Immature natural killer cell (primary cell): ENCODE data around the gene NFE2. TPM values are rescaled to one million over a fixed set of nuclear protein-coding genes. Genes with fewer than 3 reads are reported as not detected.

Experiments used
- DNase-seq, 3 donors: peaks; one replicate each; pipeline ENCODE4 v3.0.0; 2022; ENCODE audit warnings: mixed read lengths in 1 of 3
- H3K27ac Mint-ChIP-seq, 6 donors: one replicate each; pipeline ENCODE4 v1.8.0; 2020; ENCODE audit warnings: mixed read lengths in 6 of 6, mild to moderate bottlenecking in 5 of 6, inconsistent platforms in 4 of 6, moderate library complexity in 3 of 6
- H3K27me3 Mint-ChIP-seq, 3 donors: one replicate each; pipeline ENCODE4 v1.8.0; 2020 to 2021; ENCODE audit warnings: low read depth in 3 of 3, mild to moderate bottlenecking in 3 of 3, mixed read lengths in 3 of 3, moderate library complexity in 3 of 3, inconsistent platforms in 1 of 3
- H3K36me3 Mint-ChIP-seq, 3 donors: one replicate each; pipeline ENCODE4 v1.8.0; 2020; ENCODE audit warnings: mixed read lengths in 3 of 3, inconsistent platforms in 2 of 3, mild to moderate bottlenecking in 2 of 3
- H3K4me1 Mint-ChIP-seq, 2 donors: one replicate each; pipeline ENCODE4 v1.8.0; 2020; ENCODE audit warnings: inconsistent platforms in 2 of 2, mild to moderate bottlenecking in 2 of 2, mixed read lengths in 2 of 2, moderate library complexity in 1 of 2
- H3K4me3 Mint-ChIP-seq, 5 donors: one replicate each; pipeline ENCODE4 v1.8.0; 2020; ENCODE audit warnings: mild to moderate bottlenecking in 5 of 5, mixed read lengths in 5 of 5, inconsistent platforms in 3 of 5, moderate library complexity in 3 of 5
- H3K9me3 Mint-ChIP-seq, 6 donors: one replicate each; pipeline ENCODE4 v1.8.0; 2020; ENCODE audit warnings: mild to moderate bottlenecking in 6 of 6, mixed read lengths in 6 of 6, inconsistent platforms in 4 of 6, moderate library complexity in 3 of 6
- polyA plus RNA-seq, 3 donors: library from polyadenylated mRNA; unstranded; fragments of 300-500 nt; fragmentation: Illumina TruSeq; gene quantifications; one replicate each; pipeline ENCODE4 v1.2.3, GENCODE V29; 2021

NFE2 gene
- polyA plus RNA-seq, 3 donors from 2014 or later, result 1.6 to 3.6 (median 2.0) TPM

DNA sequence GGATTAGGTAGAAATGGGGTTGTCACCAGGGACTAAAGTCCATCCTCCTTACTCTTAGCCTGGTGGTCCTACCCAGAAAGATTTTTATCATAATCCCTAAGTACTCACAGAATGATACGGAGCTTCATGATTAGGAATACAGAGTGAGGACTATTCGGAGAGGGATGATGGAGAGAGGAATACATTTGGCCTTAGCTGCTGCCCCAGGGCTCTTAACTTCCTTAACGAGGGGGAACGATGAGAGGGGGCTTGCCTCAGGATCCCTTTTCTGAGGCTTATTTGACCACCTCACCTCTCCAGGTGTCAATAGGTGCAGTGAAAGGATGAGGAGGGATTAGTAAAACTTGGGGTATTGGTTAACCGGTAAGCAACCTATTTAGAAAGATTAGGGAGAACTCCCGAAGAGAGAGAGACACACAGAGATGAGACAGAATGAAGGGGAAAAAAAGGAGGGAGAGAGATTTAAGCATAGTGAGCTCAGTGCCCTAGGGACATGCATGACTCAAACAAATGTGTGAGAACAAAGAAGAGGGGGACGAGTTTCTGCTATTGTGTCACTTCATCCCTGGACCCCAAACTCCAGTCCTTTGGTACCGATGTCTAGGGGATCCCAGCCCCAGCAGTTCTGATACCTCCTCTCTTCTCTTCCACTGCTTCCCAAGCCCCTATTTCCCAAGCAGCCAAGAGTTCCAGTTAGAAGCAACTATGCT lies 1.1 kb downstream of the NFE2 start:
- Mint-ChIP-seq H3K4me3 (peak overlapping the region in 2 of 5 donors; percentile 11 to 29), H3K9me3 (no peaks in the 10 kb centered on the region), H3K27me3 (peaks cover 10 to 19% (median 16%) of the 10 kb centered on the region in 3 donors), H3K27ac (peak overlapping the region in 1 of 6 donors; percentile 42), H3K4me1 (peaks cover 40 to 53% of the 10 kb centered on the region in 2 donors), H3K36me3 (no peaks in the 10 kb centered on the region)
- DNase-seq, result no peak

DNA sequence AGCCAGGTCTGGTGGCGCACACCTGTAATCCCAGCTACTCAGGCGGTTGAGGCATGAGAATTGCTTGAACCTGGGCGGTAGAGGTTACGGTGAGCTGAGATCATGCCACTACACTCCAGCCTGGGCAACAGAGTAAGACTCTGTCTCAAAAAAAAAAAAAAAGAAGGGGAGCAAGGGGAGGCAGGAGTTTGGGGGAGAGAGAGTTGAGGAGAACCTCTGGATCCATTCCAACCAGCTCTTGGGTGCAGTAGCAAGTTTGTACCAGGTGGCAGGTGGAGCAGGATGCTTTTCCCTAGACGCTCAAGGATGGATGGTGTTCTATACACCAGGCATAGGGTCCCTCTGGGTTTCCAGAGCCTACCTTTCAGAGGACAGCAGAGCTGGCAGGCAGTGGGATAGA lies 1.9 kb downstream of the NFE2 start:
- no peaks in the 10 kb centered on the region for H3K36me3 Mint-ChIP-seq
- H3K4me3 Mint-ChIP-seq, result no peak overlapping the region
- no peaks in the 10 kb centered on the region for H3K9me3 Mint-ChIP-seq
- no peak for DNase-seq
- peaks cover 32 to 45% of the 10 kb centered on the region in 2 donors for H3K4me1 Mint-ChIP-seq
- H3K27me3 Mint-ChIP-seq, result peaks cover 10 to 19% (median 13%) of the 10 kb centered on the region in 3 donors
- H3K27ac Mint-ChIP-seq, result no peak overlapping the region

DNA sequence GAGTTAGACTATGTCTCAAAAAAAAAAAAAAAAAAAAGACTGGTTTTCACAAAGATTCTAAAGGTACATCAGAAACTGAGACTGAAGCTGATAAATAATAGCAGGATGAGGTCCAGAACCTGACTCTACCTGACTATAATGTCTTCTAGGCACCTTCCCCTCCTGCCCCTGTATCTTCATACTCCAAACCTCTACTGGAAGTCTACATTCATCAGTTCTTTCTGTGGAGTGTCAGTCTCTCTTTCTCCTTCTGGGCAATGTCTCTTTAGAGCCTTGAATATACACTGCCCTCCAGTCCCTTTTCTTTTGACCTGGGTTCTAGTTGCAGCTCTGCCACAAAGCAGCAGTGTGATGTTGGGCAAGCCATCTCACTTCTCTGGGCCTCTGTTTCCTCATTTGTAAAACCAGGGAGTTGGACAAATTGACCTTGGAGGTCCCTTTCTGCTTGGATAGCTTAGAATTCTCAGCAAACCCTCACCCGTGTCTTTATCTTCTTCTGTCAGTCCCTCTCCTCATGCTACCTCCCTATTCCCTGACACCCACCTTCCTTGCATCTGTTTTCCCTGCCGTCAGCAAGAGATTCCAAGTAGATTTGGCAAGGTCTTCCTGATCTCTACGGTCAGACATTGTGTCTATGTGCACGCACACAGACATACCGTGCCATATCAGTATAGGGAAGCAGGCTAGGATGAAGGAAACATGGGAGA lies 4.3 kb downstream of the NFE2 start:
- Mint-ChIP-seq H3K27ac (peak overlapping the region in 2 of 6 donors; percentile 6 to 13), H3K36me3 (no peaks in the 10 kb centered on the region), H3K9me3 (no peaks in the 10 kb centered on the region), H3K27me3 (peaks cover 8 to 16% (median 13%) of the 10 kb centered on the region in 3 donors), H3K4me1 (peaks cover 21 to 31% of the 10 kb centered on the region in 2 donors), H3K4me3 (no peak overlapping the region)
- no peak for DNase-seq

DNA sequence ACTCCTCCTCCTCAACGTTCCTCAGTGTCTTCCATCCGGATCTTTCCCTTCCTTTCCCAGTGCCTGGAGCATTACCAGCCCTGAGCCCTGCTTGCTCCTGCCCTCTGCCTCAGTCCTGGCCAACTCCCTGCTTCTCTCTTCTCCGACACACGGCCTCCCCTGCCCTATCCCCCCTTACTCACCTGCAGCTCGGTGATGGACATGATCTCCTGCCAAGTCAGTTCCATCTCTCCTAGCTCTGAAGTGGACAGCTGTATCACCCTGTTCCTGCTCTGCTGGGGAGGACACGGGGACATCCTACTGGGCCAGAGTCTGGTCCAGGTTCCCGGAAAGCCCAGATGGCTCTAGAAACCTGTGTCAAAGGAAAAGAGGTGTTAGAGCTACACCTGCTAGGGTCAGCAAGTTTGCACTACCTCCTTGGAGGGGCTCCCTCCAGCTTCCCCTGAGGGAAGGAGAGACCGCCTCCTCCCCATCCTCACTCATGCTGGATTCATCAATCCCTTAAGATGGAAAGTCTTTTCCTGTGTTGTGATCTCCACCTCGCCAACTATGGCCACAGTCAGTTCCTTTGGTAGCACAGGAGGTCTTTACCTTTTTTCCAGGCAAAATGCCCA lies 5.8 kb downstream of the NFE2 start:
- Mint-ChIP-seq H3K36me3 (no peaks in the 10 kb centered on the region), H3K4me3 (no peak overlapping the region)
- DNase-seq, result no peak

DNA sequence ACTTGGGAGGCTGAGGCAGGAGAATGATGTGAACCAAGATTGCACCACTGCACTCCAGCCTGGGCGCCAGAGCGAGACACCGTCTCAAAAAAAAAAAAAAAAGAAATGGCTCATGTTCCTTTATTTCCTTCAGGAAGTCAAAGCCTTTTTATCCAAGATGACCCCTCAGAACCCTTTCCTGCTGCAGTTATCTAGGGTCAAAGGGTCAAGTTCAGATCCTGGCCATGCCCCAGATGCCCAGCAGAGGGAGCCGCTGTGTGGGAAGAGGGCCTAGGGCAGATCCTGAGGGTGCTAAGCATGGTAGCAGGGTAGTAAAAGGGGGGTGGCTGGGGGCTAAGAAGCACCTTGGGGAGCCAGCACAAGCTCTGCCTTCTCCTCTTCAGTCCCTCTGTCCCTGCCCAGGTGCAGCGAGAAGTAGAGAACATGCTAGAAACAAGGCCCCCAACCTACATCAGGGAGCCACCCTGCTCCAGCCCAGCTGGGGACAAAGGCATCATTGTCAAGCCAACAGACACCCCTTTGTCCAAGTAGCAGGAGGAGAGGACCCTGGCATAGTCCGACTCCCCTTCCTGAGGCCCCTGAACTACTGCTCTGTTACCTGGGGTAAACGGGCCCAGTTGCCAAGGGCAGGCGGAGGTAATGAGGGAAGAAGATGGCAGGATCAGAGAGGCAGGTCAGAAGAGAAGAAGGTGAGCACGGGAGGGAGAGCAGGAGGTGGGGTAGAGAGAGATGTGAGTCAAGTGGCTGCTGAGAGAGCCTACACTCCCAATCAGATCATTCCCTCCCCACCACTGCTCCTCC lies 6.5 kb downstream of the NFE2 start:
- H3K27me3 Mint-ChIP-seq, result peaks cover 2 to 11% (median 6%) of the 10 kb centered on the region in 3 donors
- no peak overlapping the region for H3K4me3 Mint-ChIP-seq
- H3K4me1 Mint-ChIP-seq, result peaks cover 12 to 16% of the 10 kb centered on the region in 2 donors
- no peaks in the 10 kb centered on the region for H3K9me3 Mint-ChIP-seq
- peak; percentile 53 to 61 (median 58) for DNase-seq
- no peak overlapping the region for H3K27ac Mint-ChIP-seq
- no peaks in the 10 kb centered on the region for H3K36me3 Mint-ChIP-seq

More for the DNA sequence above, 5.8 kb downstream of the NFE2 start:
- Mint-ChIP-seq H3K9me3 (no peaks in the 10 kb centered on the region), H3K27me3 (peaks cover 4 to 13% (median 11%) of the 10 kb centered on the region in 3 donors), H3K4me1 (peaks cover 12 to 18% of the 10 kb centered on the region in 2 donors), H3K27ac (no peak overlapping the region)

DNA sequence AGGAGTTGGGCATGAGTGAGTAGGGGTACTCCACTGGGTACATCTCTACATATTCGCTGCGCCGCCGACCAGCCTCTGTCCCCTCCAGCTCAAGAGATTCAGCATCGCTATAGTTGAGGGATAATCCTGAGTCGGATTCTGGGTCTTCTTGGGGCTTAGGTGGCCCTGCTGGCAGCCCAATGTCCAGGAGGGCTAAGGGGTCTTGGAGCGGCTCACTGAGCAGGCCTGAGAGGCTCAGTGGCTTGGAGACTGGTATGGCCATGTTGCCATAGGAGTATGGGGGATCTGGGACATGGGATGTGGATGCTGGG lies 7.9 kb downstream of the NFE2 start:
- DNase-seq, result no peak
- no peaks in the 10 kb centered on the region for H3K9me3 Mint-ChIP-seq
- peaks cover 0 to 5% (median 0%) of the 10 kb centered on the region in 3 donors for H3K36me3 Mint-ChIP-seq
- peaks cover 0 to 4% (median 4%) of the 10 kb centered on the region in 3 donors for H3K27me3 Mint-ChIP-seq
- no peak overlapping the region for H3K4me3 Mint-ChIP-seq
- H3K4me1 Mint-ChIP-seq, result peaks cover 9 to 12% of the 10 kb centered on the region in 2 donors
- peak overlapping the region in 1 of 6 donors; percentile 37 for H3K27ac Mint-ChIP-seq

DNA sequence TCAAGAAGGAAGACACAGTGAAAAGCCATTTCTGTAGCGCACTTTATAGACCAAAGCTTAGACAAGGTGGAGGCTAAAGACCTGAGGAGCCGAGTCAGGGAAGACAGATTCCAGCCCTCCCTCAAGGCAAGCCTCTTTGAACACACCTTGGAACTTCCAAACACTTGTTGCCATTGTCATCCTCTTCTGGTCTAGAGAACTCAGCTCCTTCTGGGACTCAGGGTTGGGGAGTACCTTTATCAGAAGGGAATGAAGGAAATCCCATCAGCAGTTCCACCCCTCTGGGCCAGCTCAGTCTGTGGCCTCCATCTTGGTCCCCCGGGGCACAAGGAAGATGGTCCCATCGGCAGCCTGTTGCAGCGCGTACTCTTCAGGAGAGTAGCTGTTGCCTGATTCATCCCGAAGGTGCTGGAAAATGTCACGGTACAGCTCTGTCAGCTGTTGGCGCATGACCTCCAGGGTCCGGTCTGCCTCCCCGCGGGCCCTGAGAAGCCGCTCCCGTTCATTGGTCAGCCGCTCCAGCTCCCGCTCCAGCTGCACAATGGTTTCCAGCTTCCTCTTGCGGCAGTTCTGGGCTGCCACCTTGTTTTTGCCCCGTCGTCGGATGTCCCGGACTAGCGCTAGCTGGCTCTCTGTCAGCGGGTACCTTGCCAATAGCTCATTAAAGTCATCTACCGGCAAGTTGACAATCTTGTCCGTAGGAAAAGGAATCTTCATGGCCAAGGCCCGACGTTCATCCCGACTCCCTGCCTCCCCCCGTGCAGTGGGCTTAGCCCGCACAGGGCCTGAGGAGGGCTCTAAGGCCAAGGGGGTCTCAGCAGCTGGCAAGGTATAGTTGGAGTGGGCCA lies 8.5 kb downstream of the NFE2 start:
- no peak overlapping the region for H3K27ac Mint-ChIP-seq
- H3K9me3 Mint-ChIP-seq, result no peaks in the 10 kb centered on the region
- H3K36me3 Mint-ChIP-seq, result peaks cover 0 to 11% (median 1%) of the 10 kb centered on the region in 3 donors

DNA sequence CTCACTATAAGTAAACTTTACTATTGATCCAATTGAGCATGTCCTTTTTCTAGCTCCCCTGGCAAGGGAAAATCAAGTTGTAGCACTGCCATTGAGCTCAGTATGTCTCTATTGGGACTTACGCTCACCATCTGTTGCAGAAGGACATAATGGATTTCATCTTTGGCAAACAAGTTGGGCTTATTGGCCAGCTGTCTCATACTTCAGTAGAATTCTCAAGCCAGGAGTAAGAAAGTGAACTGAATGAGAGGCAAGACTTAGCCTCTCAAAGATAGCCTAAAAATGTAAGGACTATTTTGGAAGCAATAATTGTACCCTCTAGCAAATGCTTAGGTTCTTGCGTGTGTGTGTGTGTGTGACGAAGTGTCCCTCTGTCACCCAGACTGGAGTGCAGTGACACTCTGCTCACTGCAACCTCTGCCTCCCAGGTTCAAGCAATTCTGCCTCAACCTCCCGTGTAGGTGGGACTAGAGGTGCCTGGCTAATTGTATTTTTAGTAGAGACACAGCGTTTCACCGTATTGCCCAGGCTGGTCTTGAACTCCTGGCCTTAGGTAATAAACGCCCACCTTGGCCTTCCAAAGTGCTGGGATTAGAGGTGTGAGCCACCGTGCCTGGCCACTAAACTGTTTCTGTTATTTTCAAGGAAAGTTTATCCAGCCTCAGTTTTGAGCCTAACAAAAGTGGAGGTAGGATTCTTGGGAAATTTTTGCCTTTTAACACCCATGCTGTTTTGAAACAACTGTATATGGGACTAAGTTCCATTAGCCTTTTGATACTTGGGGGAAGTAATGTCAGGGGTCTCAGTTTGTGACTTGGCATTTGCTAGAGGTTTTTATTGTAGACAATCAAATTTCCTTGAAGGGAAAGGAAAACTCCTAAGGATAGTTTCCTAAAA lies 13.3 kb downstream of the NFE2 start:
- Mint-ChIP-seq H3K9me3 (no peaks in the 10 kb centered on the region), H3K36me3 (peaks cover 15 to 52% (median 27%) of the 10 kb centered on the region in 3 donors), H3K27me3 (peaks cover 0 to 15% (median 14%) of the 10 kb centered on the region in 3 donors), H3K27ac (peak overlapping the region in 5 of 6 donors; percentile 11 to 61 (median 30)), H3K4me3 (no peak overlapping the region), H3K4me1 (peaks cover 0 to 2% of the 10 kb centered on the region in 2 donors)
- no peak for DNase-seq

More for the DNA sequence above, 8.5 kb downstream of the NFE2 start:
- no peak overlapping the region for H3K4me3 Mint-ChIP-seq
- no peak for DNase-seq
- H3K27me3 Mint-ChIP-seq, result peaks cover 0 to 8% (median 2%) of the 10 kb centered on the region in 3 donors
- H3K4me1 Mint-ChIP-seq, result peaks cover 6 to 7% of the 10 kb centered on the region in 2 donors

DNA sequence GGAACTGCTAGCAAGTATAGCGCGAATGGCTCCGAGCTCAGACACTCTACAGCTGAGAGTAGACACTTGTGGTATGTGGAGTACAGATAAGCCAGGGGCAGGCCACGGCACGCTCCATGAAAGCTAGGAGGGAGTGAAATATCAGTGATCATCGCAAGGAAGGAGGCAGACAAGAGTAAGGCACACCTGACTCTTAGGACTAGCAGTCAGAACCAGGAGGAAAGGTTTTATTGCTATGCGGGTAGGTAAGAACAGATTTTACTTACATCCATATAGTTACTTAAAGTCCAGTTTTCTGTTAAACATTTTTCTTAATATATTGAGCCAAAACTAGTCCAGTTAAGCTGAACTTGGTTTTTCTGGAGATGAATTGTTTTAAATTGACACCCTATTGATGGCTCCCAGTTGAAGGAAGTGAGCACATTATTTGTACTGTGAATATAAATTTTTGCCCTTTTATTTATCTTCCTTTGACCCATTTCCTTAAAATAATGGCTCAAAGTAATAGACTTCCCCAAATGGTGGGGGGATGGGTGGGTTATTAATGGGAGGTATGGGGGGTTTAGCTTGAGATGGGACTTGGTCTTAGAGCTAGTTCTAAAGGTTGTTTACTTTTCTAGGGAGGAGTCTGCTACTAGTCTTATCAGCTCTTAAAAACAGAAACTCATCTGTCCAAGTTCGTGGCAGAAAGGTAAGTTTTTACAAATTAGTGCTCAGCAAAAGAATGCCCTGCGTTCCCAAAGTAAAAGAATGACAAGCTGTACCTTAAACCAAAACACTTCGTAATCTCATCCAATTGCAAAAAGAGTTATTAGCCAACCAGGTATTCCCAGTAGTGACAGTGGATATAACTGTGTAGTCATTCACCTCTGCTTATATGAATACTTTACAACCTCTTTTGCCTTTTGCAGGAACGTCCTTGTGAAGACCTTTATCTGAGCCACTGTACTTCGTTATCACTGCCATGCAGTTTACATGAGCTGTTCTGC lies 14.5 kb downstream of the NFE2 start:
- Mint-ChIP-seq H3K4me1 (peaks cover 0 to 2% of the 10 kb centered on the region in 2 donors), H3K36me3 (peaks cover 24 to 64% (median 34%) of the 10 kb centered on the region in 3 donors), H3K4me3 (peak overlapping the region in 2 of 5 donors; percentile 19 to 31), H3K9me3 (no peaks in the 10 kb centered on the region), H3K27ac (peak overlapping the region; percentile 19 to 74 (median 64)), H3K27me3 (peaks cover 4 to 19% (median 14%) of the 10 kb centered on the region in 3 donors)
- no peak for DNase-seq

DNA sequence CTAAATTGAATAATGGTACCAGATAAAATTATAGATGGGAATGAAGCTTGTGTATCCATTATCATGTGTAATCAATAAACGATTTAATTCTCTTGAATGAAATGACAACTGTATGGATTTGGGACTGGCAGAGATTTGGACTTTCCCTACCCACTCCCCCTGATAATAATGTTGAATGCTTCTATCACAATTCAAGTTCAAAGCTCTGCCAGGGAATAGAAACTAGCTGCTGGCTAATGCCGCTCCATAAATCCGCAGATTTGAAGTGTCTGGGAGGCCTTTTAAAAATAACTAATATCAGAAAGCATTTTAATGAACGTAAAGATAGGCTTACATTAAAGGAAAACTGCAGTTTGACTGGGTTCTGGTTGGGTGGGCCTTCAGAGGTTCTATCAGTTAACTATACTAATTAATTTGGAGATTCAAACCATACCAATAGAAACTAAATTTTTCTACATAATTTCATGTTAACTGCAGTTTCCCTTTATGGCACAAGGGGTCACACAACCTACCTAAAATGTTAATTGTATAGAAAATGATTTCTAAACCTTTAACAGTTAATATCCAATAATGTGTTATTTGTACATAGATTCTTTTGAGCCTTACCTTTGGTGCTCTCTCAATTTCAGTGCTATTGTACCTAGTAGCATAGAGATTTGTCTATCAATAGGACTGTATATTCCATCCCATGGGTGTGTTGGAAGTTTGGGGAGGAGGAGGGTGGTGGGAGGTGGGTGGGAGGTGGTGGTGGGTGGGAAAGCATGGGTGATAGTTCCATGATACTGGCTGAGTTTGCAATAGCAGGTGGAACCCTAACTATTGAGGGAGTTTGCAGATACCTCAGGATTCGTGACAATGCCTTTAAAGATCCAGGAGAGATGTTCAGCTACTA lies 15.4 kb downstream of the NFE2 start:
- H3K4me3 Mint-ChIP-seq, result peak overlapping the region in 4 of 5 donors; percentile 32 to 60 (median 40)
- H3K36me3 Mint-ChIP-seq, result peaks cover 25 to 65% (median 37%) of the 10 kb centered on the region in 3 donors
- no peaks in the 10 kb centered on the region for H3K9me3 Mint-ChIP-seq
- DNase-seq, result no peak
- H3K4me1 Mint-ChIP-seq, result peaks cover 0 to 2% of the 10 kb centered on the region in 2 donors
- peaks cover 4 to 19% (median 14%) of the 10 kb centered on the region in 3 donors for H3K27me3 Mint-ChIP-seq
- peak overlapping the region; percentile 31 to 82 (median 63) for H3K27ac Mint-ChIP-seq
